ENCODE data around the gene ITGAD. TPM values are rescaled to one million over a fixed set of nuclear protein-coding genes. Genes with fewer than 3 reads are reported as not detected.

The ITGAD gene
- total and polyA plus RNA-seq, 2 of the 8 experiments (the other 6 are each of a cell fraction or from before 2014, with no cell fraction given) = 0.06 TPM; not detected in 1

- peaks cover 5 to 25% (median 24%) of the 10 kb centered on the region in 4 experiments for H3K27me3 ChIP-seq (replicated peaks in 1 of 4; ENCODE audit: control insufficient read depth in 3 of 4, extremely low read depth in 1 of 4, insufficient read depth in 3 of 4, low read length in 3 of 4)
- H3K36me3 ChIP-seq (ENCODE audit: control insufficient read depth in 2 of 4, insufficient read depth in 4 of 4, low read length in 3 of 4) = no peaks in the 10 kb centered on the region
- ChIA-PET POLR2A (ENCODE audit: partially characterized antibody) (interaction anchor here (2.1 to 2.5 kb wide), 2 partner anchors 30 to 248 kb away, joined by 5 to 10 read pairs; partner anchors contain the start of gene FUS), CTCF (ENCODE audit: partially characterized antibody) (interaction anchor here (1.1 to 5.8 kb wide), 4 partner anchors 14 to 95 kb away, joined by 4 to 36 read pairs (median 4); partner anchors contain the start of gene ZNF843)
- H3K18ac ChIP-seq (ENCODE audit: extremely low read depth, low read length) = no peak within 1 kb of the TSS; the same call in 1 of the 2 replicates
- no peak within 1 kb of the TSS for H3K23ac ChIP-seq (ENCODE audit: insufficient read length)
- H2BK15ac ChIP-seq (ENCODE audit: low read length) = no peak within 1 kb of the TSS
- no peak within 1 kb of the TSS for H4K5ac ChIP-seq (ENCODE audit: insufficient read length, low read depth, low read length)
- no peaks in the 10 kb centered on the region; a peak in 2 of 7 replicates for H3K4me1 ChIP-seq (replicated peaks in 1 of 4; ENCODE audit: control insufficient read depth in 3 of 4, insufficient read depth in 4 of 4, low read length in 3 of 4)
- no peak within 1 kb of the TSS for H2BK20ac ChIP-seq (ENCODE audit: low read length)
- peak within 1 kb of the TSS; percentile 7; the same call in 1 of the 2 replicates for H2AFZ ChIP-seq (ENCODE audit: low read length)
- peak within 1 kb of the TSS; percentile 27; the same call in 1 of the 2 replicates for H2BK12ac ChIP-seq (ENCODE audit: low read depth, low read length)
- peak within 1 kb of the TSS in 3 of 4 experiments; percentile 2 to 50 (median 15); a peak in 5 of 8 replicates for H3K4me3 ChIP-seq (ENCODE audit: extremely low read depth in 1 of 4, insufficient read depth in 2 of 4, low read depth in 3 of 4, low read length in 4 of 4)
- H3K27ac ChIP-seq (ENCODE audit: low read depth, low read length) = no peak within 1 kb of the TSS
- H3K9me3 ChIP-seq (ENCODE audit: insufficient read depth in 2 of 2, low read depth in 1 of 2, low read length in 1 of 2) = peaks cover 5 to 6% of the 10 kb centered on the region in 2 experiments
- no peak within 1 kb of the TSS for H2BK120ac ChIP-seq (replicated peaks; ENCODE audit: low read depth, low read length)
- no peaks in the 10 kb centered on the region for H3K79me1 ChIP-seq (ENCODE audit: low read depth, low read length)
- no peaks in the 10 kb centered on the region for H4K20me1 ChIP-seq (replicated peaks in 1 of 2; ENCODE audit: control insufficient read depth in 1 of 2, insufficient read depth in 2 of 2, low read length in 2 of 2)
- H3K79me2 ChIP-seq (ENCODE audit: control insufficient read depth in 1 of 2, insufficient read depth in 2 of 2, low read length in 2 of 2) = no peaks in the 10 kb centered on the region
- peaks cover 2% of the 10 kb centered on the region; the same call in 1 of the 2 replicates for H3K23me2 ChIP-seq (ENCODE audit: low read depth, low read length)
- WGBS, 2 experiments (ENCODE audit: extremely low coverage in 1 of 2, insufficient coverage in 1 of 2, insufficient read length in 1 of 2, insufficient replicate concordance in 2 of 2, low coverage in 1 of 2, low lambda C conversion rate in 2 of 2, missing lambda C conversion rate in 1 of 2) = 70% methylated on average over 7 of the region's 7 CpGs; no CpG with 5 or more reads in 1 of the 2 experiments
- no peak within 1 kb of the TSS for H3K9ac ChIP-seq (replicated peaks in 1 of 4; ENCODE audit: extremely low read depth in 1 of 4, low read depth in 3 of 4, low read length in 3 of 4)
- no peak within 1 kb of the TSS for H3K56ac ChIP-seq (replicated peaks; ENCODE audit: insufficient read length, low read depth, low read length)
- H2AK5ac ChIP-seq (ENCODE audit: low read depth, low read length) = no peak within 1 kb of the TSS
- no peak within 1 kb of the TSS for H4K91ac ChIP-seq (replicated peaks; ENCODE audit: insufficient read length, low read length)
- peak within 1 kb of the TSS; percentile 81; the same call in 1 of the 2 replicates for H4K8ac ChIP-seq (ENCODE audit: extremely low read depth, insufficient read depth, low read length)
- H3K14ac ChIP-seq (ENCODE audit: insufficient read length) = no peak within 1 kb of the TSS
- H3K4me2 ChIP-seq (ENCODE audit: insufficient read depth in 1 of 2, low read depth in 2 of 2, low read length in 2 of 2) = peak within 1 kb of the TSS; percentile 54 to 57
- FAIRE-seq (no peak), DNase-seq (ENCODE audit: low read depth in 1 of 2, low spot score in 2 of 2) (no peak)
- H3K4ac ChIP-seq (replicated peaks; ENCODE audit: insufficient read length, low read depth, low read length) = no peak within 1 kb of the TSS
- no peak within 1 kb of the TSS for H2BK5ac ChIP-seq (ENCODE audit: low read depth, low read length)
- TF ChIP-seq SP2 (IDR thresholded peaks at IDR 0.05; ENCODE audit: low read length) (no peak), CHD2 (IDR thresholded peaks at IDR 0.05; ENCODE audit: low read length) (no peak), CBX5 (IDR thresholded peaks at IDR 0.05; ENCODE audit: low read depth, low read length) (no peak), CTBP2 (IDR thresholded peaks at IDR 0.05; ENCODE audit: borderline replicate concordance, insufficient read depth, insufficient read length, low read length) (no peak), BCL11A (IDR thresholded peaks at IDR 0.05; ENCODE audit: low read depth in 2 of 2, low read length in 2 of 2) (no peak), BRCA1 (IDR thresholded peaks at IDR 0.05; ENCODE audit: low read depth, low read length) (no peak), USF2 (IDR thresholded peaks at IDR 0.05; ENCODE audit: low read length) (no peak), RFX5 (IDR thresholded peaks at IDR 0.05; ENCODE audit: borderline replicate concordance, low read depth, low read length) (no peak), POLR2AphosphoS5 (IDR thresholded peaks at IDR 0.05; ENCODE audit: low read depth, low read length) (no peak), FOSL1 (IDR thresholded peaks at IDR 0.05; ENCODE audit: insufficient read depth, low read depth, low read length) (no peak), BACH1 (IDR thresholded peaks at IDR 0.05; ENCODE audit: low read length) (no peak), HDAC2 (IDR thresholded peaks at IDR 0.05; ENCODE audit: borderline replicate concordance in 1 of 2, low read depth in 2 of 2, low read length in 2 of 2) (no peak)
Measured at GRCh38 chr16:31428279-31428597, 35.1 kb downstream of the ITGAD start, which contains the start of gene COX6A2. TSS of gene COX6A2 (minus strand) at chr16:31428360. CDS start at chr16:31428325, 35 bp downstream.

All from H1 (cell line).